HCT116 (cell line): Measurements from ENCODE around the gene PRKCZ. TPM values are rescaled to one million over a fixed set of nuclear protein-coding genes. Genes with fewer than 3 reads are reported as not detected.

Experiments
- ATAC-seq: fragments of 200-7000 bp; cut with Tn5 transposase; 2 replicates; pipeline ENCODE4 v1.9.1; 2020; ENCODE audit warnings: mild to moderate bottlenecking, moderate library complexity
- BruUV-seq: library from RNA; stranded (reverse); fragments of 400-500 nt; replicated peaks from 2 replicates; lab custom pipeline; 2021; lab: Mats Ljungman, UMichigan
- CTCF ChIA-PET: fragments of 300-600 bp; sonication (Branson Sonifier 250); formaldehyde crosslinking; loops from one replicate; lab custom pipeline; 2021; ENCODE audit warnings: antibody characterized with exemption; lab: Charles Lee
- POLR2A ChIA-PET: fragments of 300-600, 350-600 bp; sonication (Branson Sonifier 250); formaldehyde crosslinking; loops from one replicate; lab custom pipeline; 2021; ENCODE audit warnings: antibody characterized with exemption; lab: Charles Lee
- RAD21 ChIA-PET, 2 experiments: fragments of 300-600 bp; sonication (Branson Sonifier 250); formaldehyde crosslinking; loops; one replicate each; lab custom pipeline; 2023; ENCODE audit warnings: low total read pairs in 2 of 2; ENCODE audit not compliant: uncharacterized antibody in 2 of 2, unreplicated experiment in 2 of 2, low non-redundant PET in 1 of 2; lab: Charles Lee
- DNase-seq: peaks from one replicate; pipeline ENCODE4 v3.0.0-alpha.2; 2010; ENCODE audit warnings: low read depth, low spot score
- H2AFZ ChIP-seq: fragments of 200-600 bp; shearing (Covaris generic), sonication (generic); 2 replicates; pipeline ENCODE4 v1.6.1; 2017; ENCODE audit warnings: low read depth, mixed run types, mixed read lengths, antibody characterized with exemption, low read length; ENCODE audit not compliant: poor library complexity, severe bottlenecking
- H3K27ac ChIP-seq: 2 replicates; pipeline ENCODE4 v1.5.1; 2012; ENCODE audit warnings: low read depth, low read length
- H3K27me3 ChIP-seq: fragments of 200-600 bp; sonication (generic); 2 replicates; pipeline ENCODE4 v1.6.1; 2016; ENCODE audit warnings: mixed run types, low read length, mixed read lengths; ENCODE audit not compliant: insufficient read depth
- H3K36me3 ChIP-seq, 2 experiments: fragments of 200-500 bp in 1 of 2; fragments of 200-600 bp in 1 of 2; sonication (Bioruptor generic) in 1 of 2; sonication (generic) in 1 of 2; 2 replicates each; pipeline versions ENCODE4 v1.5.1 to v1.6.1; 2014 to 2016; ENCODE audit warnings: low read length in 2 of 2, inconsistent platforms in 1 of 2, mixed read lengths in 1 of 2, mixed run types in 1 of 2; ENCODE audit not compliant: insufficient read depth in 2 of 2, control insufficient read depth in 1 of 2
- H3K4me1 ChIP-seq, 2 experiments: fragments of 200-600 bp in 1 of 2; sonication (generic) in 1 of 2; 2 replicates each; pipeline versions ENCODE4 v1.5.1 to v1.6.1; 2012 to 2017; ENCODE audit warnings: low read length in 2 of 2, inconsistent platforms in 1 of 2, mild to moderate bottlenecking in 1 of 2, mixed read lengths in 1 of 2, mixed run types in 1 of 2, moderate library complexity in 1 of 2; ENCODE audit not compliant: insufficient read depth in 2 of 2, control insufficient read depth in 1 of 2
- H3K4me2 ChIP-seq: fragments of 200-600 bp; sonication (generic); 2 replicates; pipeline ENCODE4 v1.6.1; 2017; ENCODE audit warnings: mixed run types, low read length, mixed read lengths
- H3K4me3 ChIP-seq, 2 experiments: fragments of 200-600 bp in 1 of 2; sonication (generic) in 1 of 2; replicated peaks in 1 of 2; 2 replicates each; pipeline ENCODE4 v1.5.1; 2011 to 2016; ENCODE audit warnings: low read length in 2 of 2, control low read depth in 1 of 2, low read depth in 1 of 2, mild to moderate bottlenecking in 1 of 2, mixed read lengths in 1 of 2, mixed run types in 1 of 2
- H3K79me2 ChIP-seq: fragments of 200-600 bp; sonication (generic); 2 replicates; pipeline ENCODE4 v1.6.1; 2017; ENCODE audit warnings: mild to moderate bottlenecking, mixed run types, low read length, moderate library complexity, mixed read lengths; ENCODE audit not compliant: insufficient read depth
- H3K9ac ChIP-seq: fragments of 200-600 bp; sonication (generic); 2 replicates; pipeline ENCODE4 v1.6.1; 2016; ENCODE audit warnings: low read length, mixed read lengths
- H3K9me2 ChIP-seq: fragments of 200-600 bp; sonication (generic), shearing (Covaris generic); 2 replicates; pipeline ENCODE4 v1.6.1; 2017; ENCODE audit warnings: mixed run types, mild to moderate bottlenecking, moderate library complexity; ENCODE audit not compliant: insufficient read depth
- H3K9me3 ChIP-seq, 2 experiments: fragments of 200-500 bp in 1 of 2; fragments of 200-600 bp in 1 of 2; sonication (Bioruptor generic) in 1 of 2; sonication (generic) in 1 of 2; 2 replicates each; pipeline ENCODE4 v1.6.1; 2014 to 2017; ENCODE audit warnings: low read length in 2 of 2, mixed read lengths in 2 of 2, inconsistent platforms in 1 of 2, low read depth in 1 of 2, mild to moderate bottlenecking in 1 of 2, mixed run types in 1 of 2, moderate library complexity in 1 of 2; ENCODE audit not compliant: control insufficient read depth in 1 of 2, insufficient read depth in 1 of 2
- H4K20me1 ChIP-seq: fragments of 200-600 bp; sonication (generic), shearing (Covaris generic); 2 replicates; pipeline ENCODE4 v1.6.1; 2017; ENCODE audit warnings: mixed run types, mild to moderate bottlenecking, moderate library complexity; ENCODE audit not compliant: insufficient read depth
- CBX3 ChIP-seq: IDR thresholded peaks from 2 replicates; pipeline ENCODE4 v1.6.1; 2012; ENCODE audit warnings: low read depth
- CTCF ChIP-seq, 3 experiments: fragments of 200-600 bp in 1 of 3; sonication (generic) in 1 of 3; IDR thresholded peaks in 2 of 3; conservative IDR thresholded peaks in 1 of 3; 2 replicates each; pipeline ENCODE4 v1.5.1; 2012 to 2017; ENCODE audit warnings: low read depth in 2 of 3, low read length in 2 of 3, antibody characterized with exemption in 1 of 3, borderline replicate concordance in 1 of 3, control low read depth in 1 of 3, mild to moderate bottlenecking in 1 of 3, mixed read lengths in 1 of 3, mixed run types in 1 of 3, moderate library complexity in 1 of 3; ENCODE audit not compliant: insufficient read depth in 1 of 3
- EGR1 ChIP-seq: IDR thresholded peaks from 2 replicates; pipeline ENCODE4 v1.6.1; 2012; ENCODE audit warnings: low read depth
- ELF1 ChIP-seq: IDR thresholded peaks from 2 replicates; pipeline ENCODE4 v1.6.1; 2012; ENCODE audit warnings: low read depth, borderline replicate concordance
- EZH2phosphoT487 ChIP-seq: fragments of 200-600 bp; IDR thresholded peaks from 2 replicates; pipeline ENCODE4 v1.6.1; 2018; ENCODE audit warnings: antibody characterized with exemption, borderline replicate concordance
- FOSL1 ChIP-seq: IDR thresholded peaks from 2 replicates; pipeline ENCODE4 v1.6.1; 2012; ENCODE audit warnings: low read depth
- RAD21 ChIP-seq: IDR thresholded peaks from 2 replicates; pipeline ENCODE4 v1.6.1; 2012; ENCODE audit warnings: low read depth, mild to moderate bottlenecking
- SIN3A ChIP-seq: IDR thresholded peaks from 2 replicates; pipeline ENCODE4 v1.6.1; 2012; ENCODE audit warnings: low read depth
- SP1 ChIP-seq: IDR thresholded peaks from 2 replicates; pipeline ENCODE4 v1.6.1; 2012; ENCODE audit warnings: low read depth
- SRF ChIP-seq: IDR thresholded peaks from 2 replicates; pipeline ENCODE4 v1.6.1; 2012; ENCODE audit warnings: low read depth
- TCF7L2 ChIP-seq: IDR thresholded peaks from 2 replicates; pipeline ENCODE4 v1.7.0; 2011; ENCODE audit warnings: borderline replicate concordance, inconsistent platforms; ENCODE audit not compliant: insufficient read depth, insufficient read length; ENCODE audit errors: extremely low read depth
- YY1 ChIP-seq: IDR thresholded peaks from 2 replicates; pipeline ENCODE4 v1.6.1; 2011; ENCODE audit warnings: low read length, low read depth, moderate library complexity, mild to moderate bottlenecking; ENCODE audit not compliant: insufficient replicate concordance; ENCODE audit errors: extremely low read depth
- ZFX ChIP-seq: fragments of 450-650 bp; IDR thresholded peaks from 2 replicates; pipeline ENCODE4 v1.6.1; 2017
- ZNF274 ChIP-seq: fragments of 200-500 bp; sonication (Bioruptor generic); IDR thresholded peaks from 2 replicates; pipeline ENCODE4 v1.6.1; 2014; ENCODE audit warnings: mild to moderate bottlenecking, low read depth, low read length, inconsistent platforms
- intact Hi-C: fragments of 100-400 bp; cut with micrococcal nuclease; formaldehyde crosslinking; loops from 2 replicates; pipeline ENCODE4 v1.10.0; 2022
- total RNA-seq: library from RNA; stranded (reverse); gene quantifications from one replicate; pipeline ENCODE4 v1.2.1, GENCODE V29; 2021; ENCODE audit not compliant: unreplicated experiment
- TF ChIP-seq, protein P1 (sequence below): IDR thresholded peaks from 2 replicates; pipeline ENCODE4 v1.6.1; 2012
- TF ChIP-seq, protein P2 (sequence below): IDR thresholded peaks from 2 replicates; pipeline ENCODE4 v1.6.1; 2012; ENCODE audit warnings: low read depth
- TF ChIP-seq, protein P3 (sequence below): IDR thresholded peaks from 2 replicates; pipeline ENCODE4 v1.6.1; 2011; ENCODE audit warnings: mild to moderate bottlenecking, low read length, moderate library complexity; ENCODE audit not compliant: insufficient replicate concordance; ENCODE audit errors: extremely low read depth
- TF ChIP-seq, protein P4 (sequence below): IDR thresholded peaks from 2 replicates; pipeline ENCODE4 v1.6.1; 2012

Gene PRKCZ
- total RNA-seq, 1 experiment from 2014 or later: 46.8 TPM

DNA sequence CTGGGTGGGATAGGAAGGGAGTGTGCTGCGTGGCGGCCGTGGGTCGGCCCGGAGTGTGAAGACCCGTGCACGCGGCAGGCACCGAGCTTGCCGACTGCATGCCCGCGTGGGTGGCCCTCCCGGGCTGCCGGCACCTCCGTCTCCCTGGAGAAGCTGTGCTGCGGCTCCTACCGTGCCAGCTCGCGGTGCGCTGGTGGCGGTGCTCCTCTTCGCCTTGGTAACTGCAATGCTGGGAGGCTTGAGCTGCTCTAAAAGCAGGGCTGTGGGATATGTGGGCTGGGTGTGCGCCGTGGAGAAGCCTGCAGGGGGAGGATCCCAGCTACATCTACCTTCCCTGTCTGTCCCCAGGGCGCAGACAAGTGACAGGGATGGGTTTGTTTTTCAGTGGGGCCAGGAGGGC is 28.7 kb upstream of the PRKCZ start:
- Histone ChIP-seq H3K79me2 (no peaks in the 10 kb centered on the region), H3K27me3 (no peaks in the 10 kb centered on the region), H3K9ac (no peak overlapping the region), H3K9me2 (no peaks in the 10 kb centered on the region)
- no TSS peak for BruUV-seq
- no peak for TF ChIP-seq TCF7L2
- TF ChIP-seq SP1: no peak
- no peak for TF ChIP-seq ELF1
- no peak for TF ChIP-seq RAD21
- TF ChIP-seq CBX3: no peak
- TF ChIP-seq, protein P1, sequence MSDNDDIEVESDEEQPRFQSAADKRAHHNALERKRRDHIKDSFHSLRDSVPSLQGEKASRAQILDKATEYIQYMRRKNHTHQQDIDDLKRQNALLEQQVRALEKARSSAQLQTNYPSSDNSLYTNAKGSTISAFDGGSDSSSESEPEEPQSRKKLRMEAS: no peak
- TF ChIP-seq ZFX: no peak
- TF ChIP-seq, protein P2, sequence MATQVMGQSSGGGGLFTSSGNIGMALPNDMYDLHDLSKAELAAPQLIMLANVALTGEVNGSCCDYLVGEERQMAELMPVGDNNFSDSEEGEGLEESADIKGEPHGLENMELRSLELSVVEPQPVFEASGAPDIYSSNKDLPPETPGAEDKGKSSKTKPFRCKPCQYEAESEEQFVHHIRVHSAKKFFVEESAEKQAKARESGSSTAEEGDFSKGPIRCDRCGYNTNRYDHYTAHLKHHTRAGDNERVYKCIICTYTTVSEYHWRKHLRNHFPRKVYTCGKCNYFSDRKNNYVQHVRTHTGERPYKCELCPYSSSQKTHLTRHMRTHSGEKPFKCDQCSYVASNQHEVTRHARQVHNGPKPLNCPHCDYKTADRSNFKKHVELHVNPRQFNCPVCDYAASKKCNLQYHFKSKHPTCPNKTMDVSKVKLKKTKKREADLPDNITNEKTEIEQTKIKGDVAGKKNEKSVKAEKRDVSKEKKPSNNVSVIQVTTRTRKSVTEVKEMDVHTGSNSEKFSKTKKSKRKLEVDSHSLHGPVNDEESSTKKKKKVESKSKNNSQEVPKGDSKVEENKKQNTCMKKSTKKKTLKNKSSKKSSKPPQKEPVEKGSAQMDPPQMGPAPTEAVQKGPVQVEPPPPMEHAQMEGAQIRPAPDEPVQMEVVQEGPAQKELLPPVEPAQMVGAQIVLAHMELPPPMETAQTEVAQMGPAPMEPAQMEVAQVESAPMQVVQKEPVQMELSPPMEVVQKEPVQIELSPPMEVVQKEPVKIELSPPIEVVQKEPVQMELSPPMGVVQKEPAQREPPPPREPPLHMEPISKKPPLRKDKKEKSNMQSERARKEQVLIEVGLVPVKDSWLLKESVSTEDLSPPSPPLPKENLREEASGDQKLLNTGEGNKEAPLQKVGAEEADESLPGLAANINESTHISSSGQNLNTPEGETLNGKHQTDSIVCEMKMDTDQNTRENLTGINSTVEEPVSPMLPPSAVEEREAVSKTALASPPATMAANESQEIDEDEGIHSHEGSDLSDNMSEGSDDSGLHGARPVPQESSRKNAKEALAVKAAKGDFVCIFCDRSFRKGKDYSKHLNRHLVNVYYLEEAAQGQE: no peak
- no peak for TF ChIP-seq CTCF (IDR thresholded peaks at IDR 0.05 in 2 of 3, conservative IDR thresholded peaks at IDR 0.05 in 1 of 3; ENCODE audit: borderline replicate concordance in 1 of 3, insufficient read depth in 1 of 3, low read depth in 2 of 3, low read length in 2 of 3)
- no peak for TF ChIP-seq SRF
- no peak for TF ChIP-seq EGR1
- no peak for TF ChIP-seq ZNF274
- TF ChIP-seq, protein P3, sequence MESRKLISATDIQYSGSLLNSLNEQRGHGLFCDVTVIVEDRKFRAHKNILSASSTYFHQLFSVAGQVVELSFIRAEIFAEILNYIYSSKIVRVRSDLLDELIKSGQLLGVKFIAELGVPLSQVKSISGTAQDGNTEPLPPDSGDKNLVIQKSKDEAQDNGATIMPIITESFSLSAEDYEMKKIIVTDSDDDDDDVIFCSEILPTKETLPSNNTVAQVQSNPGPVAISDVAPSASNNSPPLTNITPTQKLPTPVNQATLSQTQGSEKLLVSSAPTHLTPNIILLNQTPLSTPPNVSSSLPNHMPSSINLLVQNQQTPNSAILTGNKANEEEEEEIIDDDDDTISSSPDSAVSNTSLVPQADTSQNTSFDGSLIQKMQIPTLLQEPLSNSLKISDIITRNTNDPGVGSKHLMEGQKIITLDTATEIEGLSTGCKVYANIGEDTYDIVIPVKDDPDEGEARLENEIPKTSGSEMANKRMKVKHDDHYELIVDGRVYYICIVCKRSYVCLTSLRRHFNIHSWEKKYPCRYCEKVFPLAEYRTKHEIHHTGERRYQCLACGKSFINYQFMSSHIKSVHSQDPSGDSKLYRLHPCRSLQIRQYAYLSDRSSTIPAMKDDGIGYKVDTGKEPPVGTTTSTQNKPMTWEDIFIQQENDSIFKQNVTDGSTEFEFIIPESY: no peak
- no peak for TF ChIP-seq YY1
- TF ChIP-seq SIN3A: no peak
- TF ChIP-seq, protein P4, sequence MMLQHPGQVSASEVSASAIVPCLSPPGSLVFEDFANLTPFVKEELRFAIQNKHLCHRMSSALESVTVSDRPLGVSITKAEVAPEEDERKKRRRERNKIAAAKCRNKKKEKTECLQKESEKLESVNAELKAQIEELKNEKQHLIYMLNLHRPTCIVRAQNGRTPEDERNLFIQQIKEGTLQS: no peak
- TF ChIP-seq EZH2phosphoT487: no peak
- TF ChIP-seq FOSL1: no peak
- TF ChIP-seq, all 23 proteins: peak for 0
- intact Hi-C loops: no loop called here
- Histone ChIP-seq H3K9me3 (no peaks in the 10 kb centered on the region), H2AFZ (no peak overlapping the region), H3K4me2 (no peak overlapping the region), H3K27ac (no peak overlapping the region), H3K4me1 (peaks cover 3 to 10% of the 10 kb centered on the region in 2 experiments; a peak in 2 of 4 replicates), H4K20me1 (no peaks in the 10 kb centered on the region), H3K36me3 (no peaks in the 10 kb centered on the region), H3K4me3 (no peak overlapping the region)
- ATAC-seq (no peak), DNase-seq (no peak)
- CTCF ChIA-PET: no interaction called here
- RAD21 ChIA-PET: no interaction called here
- POLR2A ChIA-PET: no interaction called here
